Endothelial cell of umbilical vein (primary cell): ENCODE measurements around the gene TMEM40. TPM values are rescaled to one million over a fixed set of nuclear protein-coding genes. Genes with fewer than 3 reads are reported as not detected.

Source experiments
- BruUV-seq: library from RNA; stranded (reverse); fragments of 400-500 nt; replicated peaks from 2 replicates; lab custom pipeline; 2021; lab: Mats Ljungman, UMichigan
- CTCF ChIA-PET: fragments of 300-600, 350-600 bp; sonication (Branson Sonifier 250); formaldehyde crosslinking; loops from one replicate; lab custom pipeline; 2021; ENCODE audit warnings: antibody characterized with exemption, inconsistent platforms; lab: Charles Lee
- POLR2A ChIA-PET: fragments of 300-600, 350-600 bp; sonication (Branson Sonifier 250); formaldehyde crosslinking; loops from one replicate; lab custom pipeline; 2021; ENCODE audit warnings: antibody characterized with exemption, inconsistent platforms; lab: Charles Lee
- DNase-seq: peaks from one replicate; pipeline ENCODE4 v3.0.0-alpha.2; 2011; ENCODE audit warnings: low read depth, low spot score
- FAIRE-seq: peaks from 2 replicates; lab custom pipeline; 2011; peaks lifted over from hg19 to GRCh38; lab: Jason Lieb, UNC
- H2AFZ ChIP-seq: 2 replicates; pipeline ENCODE4 v1.6.0; 2012; ENCODE audit warnings: low read depth, low read length, control low read depth, inconsistent platforms
- H3K27ac ChIP-seq: 2 replicates; pipeline ENCODE4 v1.5.1; 2011; ENCODE audit warnings: low read depth, mild to moderate bottlenecking, control low read depth, low read length, moderate library complexity; ENCODE audit not compliant: insufficient read depth
- H3K27me3 ChIP-seq, 2 experiments: 2 replicates each; pipeline versions ENCODE4 v1.6.0 to v1.6.1; 2011; ENCODE audit warnings: low read length in 2 of 2, mixed read lengths in 1 of 2; ENCODE audit not compliant: control insufficient read depth in 2 of 2, insufficient read depth in 2 of 2
- H3K36me3 ChIP-seq, 2 experiments: 2 replicates in 1 of 2; 3 replicates in 1 of 2; pipeline ENCODE4 v1.5.1; 2011; ENCODE audit warnings: low read length in 2 of 2, mild to moderate bottlenecking in 1 of 2, moderate library complexity in 1 of 2; ENCODE audit not compliant: control insufficient read depth in 2 of 2, insufficient read depth in 2 of 2; ENCODE audit errors: extremely low read depth in 1 of 2
- H3K4me1 ChIP-seq: 3 replicates; pipeline ENCODE4 v1.5.1; 2011; ENCODE audit warnings: mild to moderate bottlenecking, low read length; ENCODE audit not compliant: control insufficient read depth, insufficient read depth; ENCODE audit errors: extremely low read depth
- H3K4me2 ChIP-seq: 2 replicates; pipeline ENCODE4 v1.6.1; 2011; ENCODE audit warnings: low read length, control low read depth, mixed read lengths; ENCODE audit not compliant: insufficient read depth
- H3K4me3 ChIP-seq, 3 experiments: fragments of 200-600 bp in 1 of 3; sonication (generic), shearing (Covaris generic) in 1 of 3; replicated peaks in 1 of 3; 2 replicates each; pipeline ENCODE4 v1.5.1; 2011 to 2016; ENCODE audit warnings: control low read depth in 3 of 3, low read length in 3 of 3, mild to moderate bottlenecking in 2 of 3, inconsistent platforms in 1 of 3, low read depth in 1 of 3, moderate library complexity in 1 of 3; ENCODE audit not compliant: insufficient read depth in 1 of 3
- H3K79me2 ChIP-seq: 2 replicates; pipeline ENCODE4 v1.6.0; 2012; ENCODE audit warnings: low read length, inconsistent platforms; ENCODE audit not compliant: control insufficient read depth, insufficient read depth
- H3K9ac ChIP-seq: replicated peaks from 2 replicates; pipeline ENCODE3; 2011; ENCODE audit warnings: low read length, control low read depth; ENCODE audit not compliant: insufficient read depth; ENCODE audit errors: extremely low read depth
- H3K9me1 ChIP-seq: replicated peaks from 3 replicates; pipeline ENCODE4 v1.6.0; 2011; ENCODE audit warnings: mild to moderate bottlenecking, low read length; ENCODE audit not compliant: control insufficient read depth, insufficient read depth; ENCODE audit errors: extremely low read depth
- H3K9me3 ChIP-seq: replicated peaks from 2 replicates; pipeline ENCODE4 v1.5.1; 2012; ENCODE audit warnings: low read length, inconsistent platforms; ENCODE audit not compliant: control insufficient read depth, insufficient read depth
- H4K20me1 ChIP-seq: replicated peaks from 2 replicates; pipeline ENCODE3; 2011; ENCODE audit warnings: mild to moderate bottlenecking, low read length; ENCODE audit not compliant: control insufficient read depth, insufficient read depth; ENCODE audit errors: extremely low read depth
- CTCF ChIP-seq, 2 donors: IDR thresholded peaks; 1 replicate in 1 of 2; 2 replicates in 1 of 2; pipeline ENCODE4 v1.5.1; 2011; ENCODE audit warnings: low read length in 2 of 2, mild to moderate bottlenecking in 2 of 2, moderate library complexity in 2 of 2, control low read depth in 1 of 2, inconsistent platforms in 1 of 2, low read depth in 1 of 2; ENCODE audit not compliant: insufficient read depth in 1 of 2; ENCODE audit errors: extremely low read depth in 1 of 2
- EZH2 ChIP-seq: IDR thresholded peaks from 2 replicates; pipeline ENCODE4 v1.6.1; 2012; ENCODE audit warnings: borderline replicate concordance, low read depth, mild to moderate bottlenecking, moderate library complexity, low read length, inconsistent platforms; ENCODE audit not compliant: severe bottlenecking
- FOS ChIP-seq: IDR thresholded peaks from 2 replicates; pipeline ENCODE4 v1.6.1; 2011; ENCODE audit warnings: mild to moderate bottlenecking, low read length, moderate library complexity, borderline replicate concordance; ENCODE audit not compliant: insufficient read depth
- GATA2 ChIP-seq: IDR thresholded peaks from 2 replicates; pipeline ENCODE4 v1.7.0; 2011; ENCODE audit warnings: low read depth, mild to moderate bottlenecking, moderate library complexity, mixed read lengths, low read length; ENCODE audit not compliant: insufficient read length, insufficient read depth
- JUN ChIP-seq: IDR thresholded peaks from 2 replicates; pipeline ENCODE4 v1.6.1; 2011; ENCODE audit warnings: borderline replicate concordance, low read depth; ENCODE audit not compliant: insufficient read length, insufficient read depth
- MAX ChIP-seq: IDR thresholded peaks from 2 replicates; pipeline ENCODE4 v1.6.1; 2011; ENCODE audit not compliant: insufficient read depth, insufficient read length
- MYC ChIP-seq: IDR thresholded peaks from one replicate; pipeline ENCODE4 v1.6.1; 2011; ENCODE audit warnings: mild to moderate bottlenecking, low read depth, low read length
- POLR2A ChIP-seq: IDR thresholded peaks from 2 replicates; pipeline ENCODE4 v1.6.1; 2012; ENCODE audit warnings: low read depth, mild to moderate bottlenecking, control low read depth, low read length
- POLR2AphosphoS5 ChIP-seq: IDR thresholded peaks from 2 replicates; pipeline ENCODE4 v1.6.1; 2012; ENCODE audit warnings: low read depth, mild to moderate bottlenecking, control low read depth, low read length, moderate library complexity; ENCODE audit not compliant: insufficient read depth
- dilution Hi-C: fragments of 300-500 bp; cut with MboI; formaldehyde crosslinking; loops from one replicate; pipeline ENCODE4 v1.15.0; 2019; ENCODE audit warnings: low sequenced_read_pairs; ENCODE audit not compliant: extremely low pct_ligation_motif_present
- intact Hi-C: fragments of 100-400 bp; cut with micrococcal nuclease; formaldehyde crosslinking; loops from one replicate; pipeline ENCODE4 v1.10.0; 2022
- polyA plus RNA-seq, 4 experiments: library from polyadenylated mRNA; depleted of rRNA in 3 of 4; stranded (reverse) in 3 of 4; unstranded in 1 of 4; fragments of >200 nt; gene quantifications; 2 replicates each; pipeline versions ENCODE4 v1.2.1 to v1.2.3, GENCODE V29; 2011 to 2012; ENCODE audit warnings: missing spikeins in 1 of 4
- total RNA-seq: library from RNA; stranded (reverse); gene quantifications from 2 replicates; pipeline ENCODE4 v1.2.3, GENCODE V29; 2021

TMEM40 gene
- total and polyA plus RNA-seq, 2 donors (not counting 3 experiments of a cell fraction or from before 2014, with no cell fraction given): not detected

- no peak overlapping the region for H3K4me2 ChIP-seq
Observed at GRCh38 chr3:12797124-12797891, 38.2 kb upstream of the TMEM40 start.

More at GRCh38 chr3:12797124-12797891, 38.2 kb upstream of the TMEM40 start:
- dilution Hi-C loops (no loop called here), intact Hi-C loops (no loop called here)
- no peak for FAIRE-seq
- H3K36me3 ChIP-seq: no peaks in the 10 kb centered on the region
- CTCF ChIA-PET: interaction anchor here (0.9 to 2.2 kb wide), 4 partner anchors 10 to 29 kb away, joined by 3 to 28 read pairs (median 10); no protein-coding TSS in a partner anchor
- H3K27me3 ChIP-seq: no peaks in the 10 kb centered on the region
- TF ChIP-seq GATA2: no peak
- no peak for TF ChIP-seq EZH2
- no peak for TF ChIP-seq FOS
- TF ChIP-seq POLR2A: no peak
- no peak for TF ChIP-seq CTCF (IDR thresholded peaks at IDR 0.05; ENCODE audit: extremely low read depth in 1 of 2, insufficient read depth in 1 of 2, low read depth in 1 of 2, low read length in 2 of 2)
- TF ChIP-seq MYC: no peak
- no peak for TF ChIP-seq JUN
- TF ChIP-seq POLR2AphosphoS5: no peak
- TF ChIP-seq MAX: no peak
- BruUV-seq: TSS peak; percentile 48
- H3K9me1 ChIP-seq: no peaks in the 10 kb centered on the region
- H3K4me1 ChIP-seq: peaks cover 5% of the 10 kb centered on the region
- no peaks in the 10 kb centered on the region for H4K20me1 ChIP-seq
- no peaks in the 10 kb centered on the region for H3K79me2 ChIP-seq
- no peaks in the 10 kb centered on the region for H3K9me3 ChIP-seq
- no peak for DNase-seq
- no peak overlapping the region for H3K9ac ChIP-seq
- POLR2A ChIA-PET: interaction anchor here (2.1 kb wide), 1 partner anchor 13 kb away, joined by 6 read pairs; no protein-coding TSS in a partner anchor
- H3K4me3 ChIP-seq: peak overlapping the region in 1 of 3 experiments; percentile 66
- peak overlapping the region; percentile 100 for H2AFZ ChIP-seq
- no peak overlapping the region for H3K27ac ChIP-seq
